ENCODE data around the gene ETDB.
"Not testable (repeated sequence)": the region's sequence is repeated elsewhere in the genome, so short reads cannot be mapped to it uniquely, and the experiment has no call there.

The ETDB gene

GRCh38 chrX:135120056-135120576 is at the start of gene ETDB:
TSS of gene ETDB (minus strand) at chrX:135120526. CDS start at chrX:135119261, 1,265 bp downstream.
- H3K9me3 ChIP-seq (ENCODE audit: insufficient read depth, low read length); H3K9ac ChIP-seq (ENCODE audit: low read length); H3K27ac ChIP-seq (ENCODE audit: low read depth, low read length); H4K20me1 ChIP-seq (ENCODE audit: low read depth, low read length); H3K79me2 ChIP-seq (ENCODE audit: insufficient read depth, low read length); H3K4me3 ChIP-seq (ENCODE audit: insufficient read depth, low read length, poor library complexity, severe bottlenecking); H3K9me2 ChIP-seq (replicated peaks; ENCODE audit: insufficient read depth, low read length); H2AFZ ChIP-seq (ENCODE audit: low read depth, low read length, severe bottlenecking); H3K36me3 ChIP-seq (ENCODE audit: low read length); H3F3A ChIP-seq (ENCODE audit: insufficient read depth); H3K4me2 ChIP-seq (ENCODE audit: low read depth, low read length, poor library complexity, severe bottlenecking); H3K27me3 ChIP-seq (ENCODE audit: low read length): not testable (repeated sequence)

GRCh38 chrX:135169534-135169933 is 49.2 kb upstream of the ETDB start:
- not testable (repeated sequence) for H4K20me1 ChIP-seq (ENCODE audit: low read depth, low read length); H3K27me3 ChIP-seq (ENCODE audit: low read length); H3F3A ChIP-seq (ENCODE audit: insufficient read depth); H3K9me2 ChIP-seq (replicated peaks; ENCODE audit: insufficient read depth, low read length); H2AFZ ChIP-seq (ENCODE audit: low read depth, low read length, severe bottlenecking); H3K4me3 ChIP-seq (ENCODE audit: insufficient read depth, low read length, poor library complexity, severe bottlenecking); H3K9ac ChIP-seq (ENCODE audit: low read length); H3K4me2 ChIP-seq (ENCODE audit: low read depth, low read length, poor library complexity, severe bottlenecking); H3K9me3 ChIP-seq (ENCODE audit: insufficient read depth, low read length); H3K36me3 ChIP-seq (ENCODE audit: low read length); H3K27ac ChIP-seq (ENCODE audit: low read depth, low read length); H3K79me2 ChIP-seq (ENCODE audit: insufficient read depth, low read length)

- Histone ChIP-seq H3K9me2 (replicated peaks; ENCODE audit: insufficient read depth, low read length) (no peaks in the 10 kb centered on the region), H3K27ac (ENCODE audit: low read depth, low read length) (no peak overlapping the region), H3K9ac (ENCODE audit: low read length) (no peak overlapping the region), H2AFZ (ENCODE audit: low read depth, low read length, severe bottlenecking) (no peak overlapping the region), H3F3A (ENCODE audit: insufficient read depth) (no peaks in the 10 kb centered on the region), H3K9me3 (ENCODE audit: insufficient read depth, low read length) (no peaks in the 10 kb centered on the region), H3K4me3 (ENCODE audit: insufficient read depth, low read length, poor library complexity, severe bottlenecking) (no peak overlapping the region), H3K27me3 (ENCODE audit: low read length) (no peaks in the 10 kb centered on the region), H3K79me2 (ENCODE audit: insufficient read depth, low read length) (no peaks in the 10 kb centered on the region), H3K4me2 (ENCODE audit: low read depth, low read length, poor library complexity, severe bottlenecking) (no peak overlapping the region), H3K36me3 (ENCODE audit: low read length) (no peaks in the 10 kb centered on the region), H4K20me1 (ENCODE audit: low read depth, low read length) (no peaks in the 10 kb centered on the region)
- no peak for TF ChIP-seq CTCF (IDR thresholded peaks at IDR 0.05; ENCODE audit: insufficient read depth, low read length, poor library complexity, severe bottlenecking)
- TF ChIP-seq EZH2phosphoT487 (conservative IDR thresholded peaks at IDR 0.05; ENCODE audit: low read length) = no peak
Measured at GRCh38 chrX:135168486-135168885, 48.2 kb upstream of the ETDB start.

GRCh38 chrX:135154688-135155087 is 34.4 kb upstream of the ETDB start:
- not testable (repeated sequence) for H3K27me3 ChIP-seq (ENCODE audit: low read length); H3K4me3 ChIP-seq (ENCODE audit: insufficient read depth, low read length, poor library complexity, severe bottlenecking); H4K20me1 ChIP-seq (ENCODE audit: low read depth, low read length)

GRCh38 chrX:135126145-135126544 is 5.8 kb upstream of the ETDB start:
- H4K20me1 ChIP-seq (ENCODE audit: low read depth, low read length); H2AFZ ChIP-seq (ENCODE audit: low read depth, low read length, severe bottlenecking); H3K9me2 ChIP-seq (replicated peaks; ENCODE audit: insufficient read depth, low read length); H3K9me3 ChIP-seq (ENCODE audit: insufficient read depth, low read length); H3F3A ChIP-seq (ENCODE audit: insufficient read depth); H3K36me3 ChIP-seq (ENCODE audit: low read length); H3K4me3 ChIP-seq (ENCODE audit: insufficient read depth, low read length, poor library complexity, severe bottlenecking); H3K27ac ChIP-seq (ENCODE audit: low read depth, low read length); H3K9ac ChIP-seq (ENCODE audit: low read length); H3K4me2 ChIP-seq (ENCODE audit: low read depth, low read length, poor library complexity, severe bottlenecking); H3K27me3 ChIP-seq (ENCODE audit: low read length); H3K79me2 ChIP-seq (ENCODE audit: insufficient read depth, low read length): not testable (repeated sequence)

More at GRCh38 chrX:135154688-135155087, 34.4 kb upstream of the ETDB start:
- not testable (repeated sequence) for H2AFZ ChIP-seq (ENCODE audit: low read depth, low read length, severe bottlenecking); H3K9me2 ChIP-seq (replicated peaks; ENCODE audit: insufficient read depth, low read length); H3K36me3 ChIP-seq (ENCODE audit: low read length); H3K9ac ChIP-seq (ENCODE audit: low read length); H3K79me2 ChIP-seq (ENCODE audit: insufficient read depth, low read length); H3F3A ChIP-seq (ENCODE audit: insufficient read depth); H3K27ac ChIP-seq (ENCODE audit: low read depth, low read length); H3K4me2 ChIP-seq (ENCODE audit: low read depth, low read length, poor library complexity, severe bottlenecking); H3K9me3 ChIP-seq (ENCODE audit: insufficient read depth, low read length)

- H3K79me2 ChIP-seq (ENCODE audit: insufficient read depth, low read length); H3K9me3 ChIP-seq (ENCODE audit: insufficient read depth, low read length); H3K9ac ChIP-seq (ENCODE audit: low read length); H3K36me3 ChIP-seq (ENCODE audit: low read length); H3K27ac ChIP-seq (ENCODE audit: low read depth, low read length); H3K9me2 ChIP-seq (replicated peaks; ENCODE audit: insufficient read depth, low read length); H3K27me3 ChIP-seq (ENCODE audit: low read length); H3K4me3 ChIP-seq (ENCODE audit: insufficient read depth, low read length, poor library complexity, severe bottlenecking); H3F3A ChIP-seq (ENCODE audit: insufficient read depth); H2AFZ ChIP-seq (ENCODE audit: low read depth, low read length, severe bottlenecking); H4K20me1 ChIP-seq (ENCODE audit: low read depth, low read length); H3K4me2 ChIP-seq (ENCODE audit: low read depth, low read length, poor library complexity, severe bottlenecking): not testable (repeated sequence)
Measured at GRCh38 chrX:135116064-135116463, 4.3 kb downstream of the ETDB start.
